Measurements from ENCODE around the gene TRAF6. TPM values are rescaled to one million over a fixed set of nuclear protein-coding genes. Genes with fewer than 3 reads are reported as not detected.
"Not testable (repeated sequence)": the region's sequence is repeated elsewhere in the genome, so short reads cannot be mapped to it uniquely, and the experiment has no call there.

Gene TRAF6
- total RNA-seq, 1 donor from 2014 or later = 15.9 TPM

DNA sequence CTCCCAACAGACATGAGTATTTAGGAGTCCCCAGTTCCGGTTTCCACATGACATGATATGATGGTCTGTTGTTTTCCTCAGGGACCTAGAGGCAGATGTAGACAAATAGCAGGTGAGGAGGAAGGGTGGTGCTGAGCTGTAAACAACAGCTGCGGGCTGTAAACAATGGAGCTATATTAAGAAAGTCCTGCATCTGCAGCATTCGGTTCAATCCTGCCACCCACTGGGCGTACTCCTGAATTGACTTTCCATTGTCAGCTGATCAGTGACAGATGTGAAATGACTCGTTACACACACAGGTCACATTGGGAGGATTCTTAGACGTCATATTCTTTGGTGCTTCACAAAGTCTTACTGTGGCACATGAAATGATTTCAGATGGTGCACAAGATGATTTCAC lies 30.9 kb upstream of the TRAF6 start:
- Histone ChIP-seq H3K4me3 (ENCODE audit: low read depth, low read length) (no peak overlapping the region), H3K36me3 (ENCODE audit: control insufficient read depth, insufficient read depth, low read length) (no peaks in the 10 kb centered on the region), H3K27me3 (ENCODE audit: control insufficient read depth, insufficient read depth, low read length) (no peaks in the 10 kb centered on the region)
- TF ChIP-seq, protein P1, sequence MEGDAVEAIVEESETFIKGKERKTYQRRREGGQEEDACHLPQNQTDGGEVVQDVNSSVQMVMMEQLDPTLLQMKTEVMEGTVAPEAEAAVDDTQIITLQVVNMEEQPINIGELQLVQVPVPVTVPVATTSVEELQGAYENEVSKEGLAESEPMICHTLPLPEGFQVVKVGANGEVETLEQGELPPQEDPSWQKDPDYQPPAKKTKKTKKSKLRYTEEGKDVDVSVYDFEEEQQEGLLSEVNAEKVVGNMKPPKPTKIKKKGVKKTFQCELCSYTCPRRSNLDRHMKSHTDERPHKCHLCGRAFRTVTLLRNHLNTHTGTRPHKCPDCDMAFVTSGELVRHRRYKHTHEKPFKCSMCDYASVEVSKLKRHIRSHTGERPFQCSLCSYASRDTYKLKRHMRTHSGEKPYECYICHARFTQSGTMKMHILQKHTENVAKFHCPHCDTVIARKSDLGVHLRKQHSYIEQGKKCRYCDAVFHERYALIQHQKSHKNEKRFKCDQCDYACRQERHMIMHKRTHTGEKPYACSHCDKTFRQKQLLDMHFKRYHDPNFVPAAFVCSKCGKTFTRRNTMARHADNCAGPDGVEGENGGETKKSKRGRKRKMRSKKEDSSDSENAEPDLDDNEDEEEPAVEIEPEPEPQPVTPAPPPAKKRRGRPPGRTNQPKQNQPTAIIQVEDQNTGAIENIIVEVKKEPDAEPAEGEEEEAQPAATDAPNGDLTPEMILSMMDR (IDR thresholded peaks at IDR 0.05; ENCODE audit: insufficient read depth, low read length, poor library complexity, severe bottlenecking) = peak; percentile 30
- no peak for DNase-seq (ENCODE audit: low read depth)

DNA sequence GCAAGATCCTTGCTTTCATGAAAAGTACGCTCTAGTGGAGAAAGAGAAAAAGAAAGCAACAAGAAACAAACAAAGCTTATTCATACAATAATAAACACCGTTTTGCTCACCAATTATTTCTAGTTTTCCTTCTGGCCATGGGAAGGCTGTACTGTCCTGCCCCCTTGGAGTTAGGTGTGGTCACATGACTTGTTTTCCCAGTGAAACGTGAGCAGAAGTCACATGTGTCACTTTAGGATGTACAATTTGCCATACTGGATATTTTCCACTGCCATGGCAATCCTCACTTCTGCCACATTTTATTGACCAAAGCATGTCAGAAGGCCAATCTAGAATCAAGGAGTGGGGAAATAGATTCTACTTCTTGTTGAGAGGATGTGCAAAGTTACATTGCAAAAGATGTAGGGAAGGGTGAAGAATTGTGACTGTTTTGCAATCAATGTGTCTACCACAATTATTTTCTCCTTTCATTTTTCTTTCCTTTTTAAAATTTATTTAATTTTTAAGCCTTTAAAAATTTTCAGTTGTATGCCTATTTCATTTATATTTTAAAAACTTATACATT lies 24.3 kb upstream of the TRAF6 start:
- no peak overlapping the region for H3K4me3 ChIP-seq (ENCODE audit: low read depth, low read length)
- H3K27me3 ChIP-seq (ENCODE audit: control insufficient read depth, insufficient read depth, low read length) = no peaks in the 10 kb centered on the region
- no peak for DNase-seq (ENCODE audit: low read depth)
- TF ChIP-seq, protein P1 (IDR thresholded peaks at IDR 0.05; ENCODE audit: insufficient read depth, low read length, poor library complexity, severe bottlenecking) = no peak
- no peaks in the 10 kb centered on the region for H3K36me3 ChIP-seq (ENCODE audit: control insufficient read depth, insufficient read depth, low read length)

DNA sequence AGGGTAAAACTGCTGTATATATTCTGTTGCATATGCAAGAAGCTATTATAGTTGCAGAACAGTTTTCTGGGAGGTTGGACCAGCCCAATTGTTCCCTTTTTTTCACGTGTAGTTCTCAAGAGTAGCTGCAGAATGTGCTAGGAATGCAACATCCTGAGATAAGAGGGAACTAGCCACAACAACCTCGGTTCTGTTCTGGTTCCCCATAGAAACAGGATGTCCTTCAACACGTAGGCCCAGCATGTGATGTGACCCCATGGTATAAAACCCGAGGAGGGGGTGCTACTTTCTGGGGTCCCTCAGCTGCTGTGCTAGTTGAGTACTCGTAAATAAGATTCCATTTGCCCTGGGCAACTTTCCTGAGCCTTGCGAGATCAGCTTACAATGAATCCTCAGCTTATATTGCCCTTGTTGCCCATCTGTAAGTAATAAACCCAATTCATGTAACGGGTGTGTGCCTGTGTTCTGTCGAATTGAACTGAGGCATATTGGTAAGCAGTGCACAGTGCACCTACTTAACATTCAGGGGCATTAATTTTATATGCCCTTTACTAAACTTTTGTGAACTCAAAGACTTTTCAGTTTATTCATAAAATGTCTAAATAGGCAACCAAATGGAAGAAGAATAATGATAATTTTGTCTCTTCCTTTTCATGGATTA lies 23.0 kb upstream of the TRAF6 start:
- no peaks in the 10 kb centered on the region for H3K36me3 ChIP-seq (ENCODE audit: control insufficient read depth, insufficient read depth, low read length)
- H3K4me3 ChIP-seq (ENCODE audit: low read depth, low read length) = no peak overlapping the region
- TF ChIP-seq, protein P1 (IDR thresholded peaks at IDR 0.05; ENCODE audit: insufficient read depth, low read length, poor library complexity, severe bottlenecking) = no peak
- DNase-seq (ENCODE audit: low read depth) = no peak
- no peaks in the 10 kb centered on the region for H3K27me3 ChIP-seq (ENCODE audit: control insufficient read depth, insufficient read depth, low read length)

DNA sequence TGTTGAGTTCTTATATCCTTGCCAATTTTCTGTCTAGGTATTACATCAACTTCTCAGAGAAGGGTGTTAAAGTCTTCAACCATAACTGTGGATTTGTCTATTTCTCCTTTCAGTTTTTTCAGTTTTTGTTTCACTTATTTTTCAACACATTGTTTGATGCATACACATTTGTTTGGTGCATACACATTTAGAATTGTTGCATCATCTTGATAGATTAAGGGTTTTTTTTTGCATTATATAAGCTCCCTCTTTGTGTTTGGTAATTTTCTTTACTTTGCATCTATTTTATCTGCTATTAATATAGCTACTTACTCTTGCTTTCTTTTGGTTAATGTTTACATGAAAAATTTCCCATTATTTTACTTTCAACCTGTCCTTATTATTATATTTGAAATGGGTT lies 20.8 kb upstream of the TRAF6 start:
- DNase-seq (ENCODE audit: low read depth) = no peak
- Histone ChIP-seq H3K4me3 (ENCODE audit: low read depth, low read length) (no peak overlapping the region), H3K27me3 (ENCODE audit: control insufficient read depth, insufficient read depth, low read length) (no peaks in the 10 kb centered on the region), H3K36me3 (ENCODE audit: control insufficient read depth, insufficient read depth, low read length) (no peaks in the 10 kb centered on the region)
- TF ChIP-seq, protein P1 (IDR thresholded peaks at IDR 0.05; ENCODE audit: insufficient read depth, low read length, poor library complexity, severe bottlenecking) = no peak

DNA sequence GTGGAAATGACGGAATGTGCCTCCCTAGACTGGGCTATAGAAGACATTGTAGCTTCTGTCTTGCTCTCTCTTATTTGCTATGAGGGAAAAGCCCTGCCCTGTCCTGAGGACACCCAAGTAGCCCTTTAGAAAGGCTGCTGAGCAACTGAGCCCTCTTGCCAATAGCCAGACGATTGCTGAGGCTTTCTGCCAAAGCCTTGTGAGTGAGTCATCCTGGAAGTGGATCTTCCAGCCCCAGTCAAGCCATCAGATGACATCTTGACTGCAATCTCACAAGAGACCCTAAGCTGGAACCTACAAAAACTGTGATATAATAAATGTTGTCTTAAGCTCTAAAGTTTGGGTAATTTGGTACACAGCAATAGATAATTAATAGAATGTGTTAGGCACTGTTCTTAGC lies 3.9 kb upstream of the TRAF6 start:
- no peak for DNase-seq (ENCODE audit: low read depth)
- Histone ChIP-seq H3K27me3 (ENCODE audit: control insufficient read depth, insufficient read depth, low read length) (no peaks in the 10 kb centered on the region), H3K36me3 (ENCODE audit: control insufficient read depth, insufficient read depth, low read length) (no peaks in the 10 kb centered on the region), H3K4me3 (ENCODE audit: low read depth, low read length) (no peak overlapping the region)
- TF ChIP-seq, protein P1 (IDR thresholded peaks at IDR 0.05; ENCODE audit: insufficient read depth, low read length, poor library complexity, severe bottlenecking) = no peak

DNA sequence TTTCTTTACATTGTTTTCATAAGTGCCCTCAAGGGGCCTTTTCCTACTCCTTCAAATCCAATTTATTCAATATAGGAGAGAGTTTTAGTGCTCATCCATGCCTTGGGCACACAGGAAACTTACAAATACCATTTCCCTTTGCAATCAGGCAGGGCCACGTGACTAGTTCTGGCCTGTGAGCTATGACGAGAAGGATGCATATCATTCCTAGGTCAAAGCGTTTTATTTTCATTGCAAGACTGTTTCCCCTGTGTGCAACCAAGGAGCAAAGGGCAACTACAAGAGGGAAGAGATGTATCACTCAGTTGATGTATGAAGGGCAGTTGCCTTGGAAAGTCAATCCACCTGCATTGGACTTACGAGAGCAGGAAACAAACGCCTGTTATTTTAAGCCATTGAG lies 1.9 kb upstream of the TRAF6 start:
- H3K27me3 ChIP-seq (ENCODE audit: control insufficient read depth, insufficient read depth, low read length) = no peaks in the 10 kb centered on the region
- DNase-seq (ENCODE audit: low read depth) = no peak
- no peaks in the 10 kb centered on the region for H3K36me3 ChIP-seq (ENCODE audit: control insufficient read depth, insufficient read depth, low read length)
- no peak overlapping the region for H3K4me3 ChIP-seq (ENCODE audit: low read depth, low read length)
- TF ChIP-seq, protein P1 (IDR thresholded peaks at IDR 0.05; ENCODE audit: insufficient read depth, low read length, poor library complexity, severe bottlenecking) = no peak

DNA sequence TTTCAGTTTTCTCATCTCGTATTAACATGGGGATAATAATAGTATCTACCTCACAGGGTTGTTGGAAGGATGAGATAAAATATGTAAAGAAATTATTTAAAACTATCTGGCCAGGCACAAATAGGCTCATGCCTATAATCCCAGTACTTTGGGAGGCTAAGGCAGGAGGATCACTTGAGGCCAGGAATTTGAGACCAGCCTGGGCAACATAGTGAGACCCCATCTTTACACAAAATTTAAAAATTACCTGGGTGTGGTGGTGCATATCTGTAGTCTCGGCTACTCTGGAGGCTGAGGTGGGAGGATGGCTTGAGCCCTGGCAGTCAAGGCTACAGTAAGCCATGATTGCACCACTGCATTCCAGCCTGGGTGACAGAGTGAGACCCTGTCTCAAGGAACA lies 990 bp upstream of the TRAF6 start:
- H3K4me3 ChIP-seq (ENCODE audit: low read depth, low read length); H3K36me3 ChIP-seq (ENCODE audit: control insufficient read depth, insufficient read depth, low read length); H3K27me3 ChIP-seq (ENCODE audit: control insufficient read depth, insufficient read depth, low read length); DNase-seq (ENCODE audit: low read depth): not testable (repeated sequence)

Data from kidney epithelial cell (primary cell).